ENCODE results near the gene JARID2.
"Not testable (repeated sequence)": the region's sequence is repeated elsewhere in the genome, so short reads cannot be mapped to it uniquely, and the experiment has no call there.

The JARID2 gene

GRCh38 chr6:15296735-15297134 is 50.9 kb downstream of the JARID2 start:
- H3K23ac ChIP-seq (ENCODE audit: low read depth, low read length, poor library complexity): no peak overlapping the region
- DNase-seq (ENCODE audit: low spot score): no peak
- H3K14ac ChIP-seq (ENCODE audit: low read length): no peak overlapping the region
- WGBS, 2 donors (ENCODE audit: extremely low coverage in 2 of 2, insufficient read length in 2 of 2, insufficient replicate concordance in 1 of 2): no CpG with 5 or more reads among the region's 2 CpGs
- H3K79me1 ChIP-seq (ENCODE audit: low read depth, low read length): peaks cover 10% of the 10 kb centered on the region
- H3K9me3 ChIP-seq (replicated peaks in 1 of 2; ENCODE audit: control insufficient read depth in 2 of 2, insufficient read depth in 1 of 2, low read depth in 1 of 2, low read length in 2 of 2): no peaks in the 10 kb centered on the region
- no peak overlapping the region for H3K18ac ChIP-seq (ENCODE audit: low read length)
- H3K27me3 ChIP-seq (ENCODE audit: control insufficient read depth in 3 of 3, insufficient read depth in 3 of 3, low read depth in 1 of 3, low read length in 3 of 3): no peaks in the 10 kb centered on the region
- H4K91ac ChIP-seq (ENCODE audit: low read depth, low read length, poor library complexity): no peak overlapping the region
- H3K4me2 ChIP-seq (ENCODE audit: insufficient read depth, low read length, poor library complexity, severe bottlenecking): no peak overlapping the region
- no peak overlapping the region for H2BK12ac ChIP-seq (ENCODE audit: low read length)
- no peak overlapping the region for H2BK120ac ChIP-seq (ENCODE audit: low read depth, low read length)
- H2BK15ac ChIP-seq (ENCODE audit: low read length): no peak overlapping the region
- no peak overlapping the region for H3K4ac ChIP-seq (ENCODE audit: low read length)
- H3K36me3 ChIP-seq (replicated peaks in 1 of 2; ENCODE audit: control insufficient read depth in 2 of 2, insufficient read depth in 2 of 2, low read length in 2 of 2): peaks cover 0 to 4% of the 10 kb centered on the region in 2 donors
- H2AK5ac ChIP-seq (ENCODE audit: low read depth, low read length): no peak overlapping the region
- no peak overlapping the region for H4K8ac ChIP-seq (ENCODE audit: low read depth, low read length)
- H3K4me3 ChIP-seq (ENCODE audit: low read length in 2 of 2): no peak overlapping the region
- H3K27ac ChIP-seq (replicated peaks; ENCODE audit: low read length): no peak overlapping the region
- H3K9ac ChIP-seq (ENCODE audit: low read depth, low read length, poor library complexity): no peak overlapping the region
- no peak overlapping the region for H2BK5ac ChIP-seq (ENCODE audit: low read length)
- H3K4me1 ChIP-seq (ENCODE audit: control insufficient read depth in 2 of 2, insufficient read depth in 1 of 2, low read depth in 1 of 2, low read length in 2 of 2): peaks cover 4 to 9% of the 10 kb centered on the region in 2 donors
- H2AFZ ChIP-seq (ENCODE audit: low read length): no peak overlapping the region

- no CpG with 5 or more reads among the region's 12 CpGs for WGBS, 2 donors (ENCODE audit: extremely low coverage in 2 of 2, insufficient read length in 2 of 2, insufficient replicate concordance in 1 of 2)
- H2AK5ac ChIP-seq (ENCODE audit: low read depth, low read length); H3K14ac ChIP-seq (ENCODE audit: low read length); H3K79me1 ChIP-seq (ENCODE audit: low read depth, low read length); H3K4me3 ChIP-seq (ENCODE audit: low read length in 2 of 2); H2BK15ac ChIP-seq (ENCODE audit: low read length); H2BK12ac ChIP-seq (ENCODE audit: low read length); H2BK120ac ChIP-seq (ENCODE audit: low read depth, low read length); H3K9me3 ChIP-seq (replicated peaks in 1 of 2; ENCODE audit: control insufficient read depth in 2 of 2, insufficient read depth in 1 of 2, low read depth in 1 of 2, low read length in 2 of 2); H3K4me1 ChIP-seq (ENCODE audit: control insufficient read depth in 2 of 2, insufficient read depth in 1 of 2, low read depth in 1 of 2, low read length in 2 of 2); H3K4me2 ChIP-seq (ENCODE audit: insufficient read depth, low read length, poor library complexity, severe bottlenecking); H4K91ac ChIP-seq (ENCODE audit: low read depth, low read length, poor library complexity); H4K8ac ChIP-seq (ENCODE audit: low read depth, low read length); DNase-seq (ENCODE audit: low spot score); H3K27me3 ChIP-seq (ENCODE audit: control insufficient read depth in 3 of 3, insufficient read depth in 3 of 3, low read depth in 1 of 3, low read length in 3 of 3); H3K18ac ChIP-seq (ENCODE audit: low read length); H2BK5ac ChIP-seq (ENCODE audit: low read length); H3K4ac ChIP-seq (ENCODE audit: low read length); H3K9ac ChIP-seq (ENCODE audit: low read depth, low read length, poor library complexity); H2AFZ ChIP-seq (ENCODE audit: low read length); H3K27ac ChIP-seq (replicated peaks; ENCODE audit: low read length); H3K23ac ChIP-seq (ENCODE audit: low read depth, low read length, poor library complexity); H3K36me3 ChIP-seq (replicated peaks in 1 of 2; ENCODE audit: control insufficient read depth in 2 of 2, insufficient read depth in 2 of 2, low read length in 2 of 2): not testable (repeated sequence)
Measured at GRCh38 chr6:15297167-15297566, 51.3 kb downstream of the JARID2 start.

GRCh38 chr6:15297895-15298590 is 52.2 kb downstream of the JARID2 start:
- Histone ChIP-seq H2BK12ac (ENCODE audit: low read length) (no peak overlapping the region), H3K4me3 (ENCODE audit: low read length in 2 of 2) (no peak overlapping the region), H3K4ac (ENCODE audit: low read length) (no peak overlapping the region), H3K14ac (ENCODE audit: low read length) (no peak overlapping the region), H3K4me2 (ENCODE audit: insufficient read depth, low read length, poor library complexity, severe bottlenecking) (no peak overlapping the region), H3K23ac (ENCODE audit: low read depth, low read length, poor library complexity) (no peak overlapping the region), H3K27ac (replicated peaks; ENCODE audit: low read length) (no peak overlapping the region), H3K18ac (ENCODE audit: low read length) (no peak overlapping the region), H2AFZ (ENCODE audit: low read length) (no peak overlapping the region), H2BK120ac (ENCODE audit: low read depth, low read length) (no peak overlapping the region), H3K4me1 (ENCODE audit: control insufficient read depth in 2 of 2, insufficient read depth in 1 of 2, low read depth in 1 of 2, low read length in 2 of 2) (peaks cover 4 to 9% of the 10 kb centered on the region in 2 donors), H3K36me3 (replicated peaks in 1 of 2; ENCODE audit: control insufficient read depth in 2 of 2, insufficient read depth in 2 of 2, low read length in 2 of 2) (peaks cover 0 to 3% of the 10 kb centered on the region in 2 donors), H3K27me3 (ENCODE audit: control insufficient read depth in 3 of 3, insufficient read depth in 3 of 3, low read depth in 1 of 3, low read length in 3 of 3) (no peaks in the 10 kb centered on the region), H3K79me1 (ENCODE audit: low read depth, low read length) (peaks cover 9% of the 10 kb centered on the region), H4K91ac (ENCODE audit: low read depth, low read length, poor library complexity) (no peak overlapping the region), H2BK15ac (ENCODE audit: low read length) (no peak overlapping the region), H2BK5ac (ENCODE audit: low read length) (no peak overlapping the region), H3K9me3 (replicated peaks in 1 of 2; ENCODE audit: control insufficient read depth in 2 of 2, insufficient read depth in 1 of 2, low read depth in 1 of 2, low read length in 2 of 2) (no peaks in the 10 kb centered on the region), H4K8ac (ENCODE audit: low read depth, low read length) (no peak overlapping the region), H2AK5ac (ENCODE audit: low read depth, low read length) (no peak overlapping the region), H3K9ac (ENCODE audit: low read depth, low read length, poor library complexity) (no peak overlapping the region)
- WGBS, 2 donors (ENCODE audit: extremely low coverage in 2 of 2, insufficient read length in 2 of 2, insufficient replicate concordance in 1 of 2): no CpG with 5 or more reads among the region's 9 CpGs
- no peak for DNase-seq (ENCODE audit: low spot score)

DNA sequence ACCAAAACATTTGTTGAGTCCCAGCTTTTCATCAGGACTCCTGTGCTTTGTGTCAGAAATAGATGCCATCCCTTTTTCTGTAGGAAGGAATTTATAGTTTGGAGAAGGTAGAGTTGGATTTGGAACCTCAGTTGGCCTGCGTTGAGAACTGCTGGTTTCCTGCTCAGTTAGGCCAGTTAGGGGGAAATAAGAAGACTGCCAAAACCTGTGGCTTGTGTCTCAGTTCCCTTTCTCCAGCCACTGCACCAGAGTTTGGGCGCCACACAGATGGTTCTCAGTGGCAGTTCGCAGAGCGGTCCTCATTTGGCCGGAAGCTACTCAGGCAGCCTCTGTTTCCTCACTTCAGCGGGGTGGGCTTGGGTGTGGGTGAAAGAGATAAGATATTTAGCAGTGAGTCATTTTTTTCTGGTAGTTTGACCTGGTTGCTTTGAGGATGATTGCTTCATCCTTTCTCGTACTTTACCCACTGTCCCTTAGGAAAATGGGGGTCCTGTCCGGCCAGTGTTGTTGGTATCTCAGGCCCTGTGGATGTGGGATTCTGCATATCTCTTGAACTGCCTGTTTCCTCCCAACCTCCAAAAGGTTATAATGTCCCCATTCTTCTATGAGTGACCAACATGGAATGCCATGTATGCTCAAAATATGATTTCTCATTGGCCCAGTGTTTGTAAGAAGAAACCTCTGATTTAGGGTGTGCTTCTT is 53.7 kb downstream of the JARID2 start:
- H3K9me3 ChIP-seq (replicated peaks in 1 of 2; ENCODE audit: control insufficient read depth in 2 of 2, insufficient read depth in 1 of 2, low read depth in 1 of 2, low read length in 2 of 2): no peaks in the 10 kb centered on the region
- no peak overlapping the region for H3K4me2 ChIP-seq (ENCODE audit: insufficient read depth, low read length, poor library complexity, severe bottlenecking)
- no peak overlapping the region for H2BK5ac ChIP-seq (ENCODE audit: low read length)
- no peak overlapping the region for H2BK15ac ChIP-seq (ENCODE audit: low read length)
- H3K14ac ChIP-seq (ENCODE audit: low read length): no peak overlapping the region
- peaks cover 12 to 15% of the 10 kb centered on the region in 2 donors for H3K4me1 ChIP-seq (ENCODE audit: control insufficient read depth in 2 of 2, insufficient read depth in 1 of 2, low read depth in 1 of 2, low read length in 2 of 2)
- H2AFZ ChIP-seq (ENCODE audit: low read length): no peak overlapping the region
- peaks cover 0 to 3% of the 10 kb centered on the region in 2 donors for H3K36me3 ChIP-seq (replicated peaks in 1 of 2; ENCODE audit: control insufficient read depth in 2 of 2, insufficient read depth in 2 of 2, low read length in 2 of 2)
- no peak overlapping the region for H3K27ac ChIP-seq (replicated peaks; ENCODE audit: low read length)
- H3K27me3 ChIP-seq (ENCODE audit: control insufficient read depth in 3 of 3, insufficient read depth in 3 of 3, low read depth in 1 of 3, low read length in 3 of 3): no peaks in the 10 kb centered on the region
- H3K9ac ChIP-seq (ENCODE audit: low read depth, low read length, poor library complexity): no peak overlapping the region
- no peak overlapping the region for H3K4ac ChIP-seq (ENCODE audit: low read length)
- no peak overlapping the region for H2AK5ac ChIP-seq (ENCODE audit: low read depth, low read length)
- no peak overlapping the region for H3K23ac ChIP-seq (ENCODE audit: low read depth, low read length, poor library complexity)
- peaks cover 9% of the 10 kb centered on the region for H3K79me1 ChIP-seq (ENCODE audit: low read depth, low read length)
- H4K91ac ChIP-seq (ENCODE audit: low read depth, low read length, poor library complexity): no peak overlapping the region
- H2BK12ac ChIP-seq (ENCODE audit: low read length): no peak overlapping the region
- WGBS, 2 donors (ENCODE audit: extremely low coverage in 2 of 2, insufficient read length in 2 of 2, insufficient replicate concordance in 1 of 2): no CpG with 5 or more reads among the region's 8 CpGs
- H3K4me3 ChIP-seq (ENCODE audit: low read length in 2 of 2): no peak overlapping the region
- no peak overlapping the region for H2BK120ac ChIP-seq (ENCODE audit: low read depth, low read length)
- DNase-seq (ENCODE audit: low spot score): no peak
- H3K18ac ChIP-seq (ENCODE audit: low read length): peak overlapping the region; percentile 32
- no peak overlapping the region for H4K8ac ChIP-seq (ENCODE audit: low read depth, low read length)

Measured in neuronal stem cell (in vitro differentiated cells).